ENCODE data around the gene SMS.

GRCh38 chrX:22012931-22013330, 72.4 kb downstream of the SMS start:
- TF ChIP-seq CTCF (IDR thresholded peaks at IDR 0.05), result no peak
- TF ChIP-seq POLR2A (IDR thresholded peaks at IDR 0.05), result no peak

Data from heart left ventricle (tissue), 13 donors.